CD14-positive monocyte (primary cell): Measurements from ENCODE around the gene RDH12. TPM values are rescaled to one million over a fixed set of nuclear protein-coding genes. Genes with fewer than 3 reads are reported as not detected.

ENCODE experiments used
- DNase-seq, 3 donors: peaks; one replicate each; pipeline ENCODE4 v3.0.0-alpha.2; 2011 to 2022
- H2AFZ ChIP-seq: 2 replicates; pipeline ENCODE4 v1.6.0; 2012; ENCODE audit warnings: mild to moderate bottlenecking, low read depth, low read length, inconsistent platforms; ENCODE audit not compliant: insufficient read depth, poor library complexity, severe bottlenecking
- H3K27ac ChIP-seq, 2 donors: 1 replicate in 1 of 2; 2 replicates in 1 of 2; pipeline ENCODE4 v1.5.1; 2012 to 2013; ENCODE audit warnings: low read length in 2 of 2, control low read depth in 1 of 2, inconsistent platforms in 1 of 2, low read depth in 1 of 2, mild to moderate bottlenecking in 1 of 2
- H3K27me3 ChIP-seq, 2 donors: one replicate each; pipeline versions ENCODE4 v1.6.0 to v1.6.1; 2011 to 2013; ENCODE audit warnings: low read length in 2 of 2; ENCODE audit not compliant: control insufficient read depth in 2 of 2, insufficient read depth in 2 of 2
- H3K36me3 ChIP-seq, 2 donors: replicated peaks in 1 of 2; 1 replicate in 1 of 2; 2 replicates in 1 of 2; pipeline versions ENCODE4 v1.5.1 to v1.6.1; 2012 to 2013; ENCODE audit warnings: low read length in 2 of 2, control low read depth in 1 of 2, inconsistent platforms in 1 of 2, mild to moderate bottlenecking in 1 of 2; ENCODE audit not compliant: insufficient read depth in 2 of 2, control insufficient read depth in 1 of 2
- H3K4me1 ChIP-seq, 2 donors: 1 replicate in 1 of 2; 2 replicates in 1 of 2; pipeline versions ENCODE4 v1.5.1 to v1.6.1; 2012 to 2013; ENCODE audit warnings: low read length in 2 of 2, control low read depth in 1 of 2, inconsistent platforms in 1 of 2, mild to moderate bottlenecking in 1 of 2, moderate library complexity in 1 of 2; ENCODE audit not compliant: insufficient read depth in 2 of 2, control insufficient read depth in 1 of 2
- H3K4me2 ChIP-seq: replicated peaks from 2 replicates; pipeline ENCODE3; 2012; ENCODE audit warnings: low read length, moderate library complexity, mild to moderate bottlenecking; ENCODE audit not compliant: poor library complexity, severe bottlenecking; ENCODE audit errors: extremely low read depth
- H3K4me3 ChIP-seq, 3 experiments: fragments of 200-600 bp in 1 of 3; sonication (generic) in 1 of 3; replicated peaks in 1 of 3; 1 replicate in 2 of 3; 2 replicates in 1 of 3; pipeline ENCODE4 v1.5.1; 2011 to 2013; ENCODE audit warnings: low read length in 3 of 3, mild to moderate bottlenecking in 3 of 3, control low read depth in 2 of 3, low read depth in 2 of 3, inconsistent platforms in 1 of 3, moderate library complexity in 1 of 3
- H3K79me2 ChIP-seq: 2 replicates; pipeline ENCODE4 v1.6.0; 2012; ENCODE audit warnings: mild to moderate bottlenecking, control low read depth, inconsistent platforms, low read length, moderate library complexity; ENCODE audit not compliant: insufficient read depth
- H3K9ac ChIP-seq: 2 replicates; pipeline ENCODE4 v1.6.0; 2017; ENCODE audit warnings: low read length, mild to moderate bottlenecking; ENCODE audit not compliant: insufficient read depth, poor library complexity, severe bottlenecking
- H3K9me3 ChIP-seq, 2 donors: replicated peaks in 1 of 2; 1 replicate in 1 of 2; 2 replicates in 1 of 2; pipeline versions ENCODE4 v1.5.1 to v1.6.1; 2012 to 2013; ENCODE audit warnings: low read length in 2 of 2, control low read depth in 1 of 2; ENCODE audit not compliant: control insufficient read depth in 1 of 2, insufficient read depth in 1 of 2
- H4K20me1 ChIP-seq: 2 replicates; pipeline ENCODE4 v1.6.0; 2012; ENCODE audit warnings: mild to moderate bottlenecking, low read length, control low read depth, moderate library complexity; ENCODE audit not compliant: insufficient read depth
- H3K27ac Mint-ChIP-seq, 7 donors: one replicate each; pipeline ENCODE4 v1.8.0; 2020; ENCODE audit warnings: mild to moderate bottlenecking in 7 of 7, mixed read lengths in 7 of 7, moderate library complexity in 6 of 7, inconsistent platforms in 2 of 7
- H3K27me3 Mint-ChIP-seq, 3 donors: one replicate each; pipeline ENCODE4 v1.8.0; 2021 to 2022; ENCODE audit warnings: low read depth in 3 of 3, mild to moderate bottlenecking in 3 of 3, mixed read lengths in 3 of 3, moderate library complexity in 3 of 3, inconsistent platforms in 1 of 3
- H3K36me3 Mint-ChIP-seq, 2 donors: one replicate each; pipeline ENCODE4 v1.8.0; 2020; ENCODE audit warnings: mixed read lengths in 2 of 2, inconsistent platforms in 1 of 2, mild to moderate bottlenecking in 1 of 2
- H3K4me1 Mint-ChIP-seq: one replicate; pipeline ENCODE4 v1.8.0; 2020; ENCODE audit warnings: mild to moderate bottlenecking, mixed read lengths
- H3K4me3 Mint-ChIP-seq, 2 donors: one replicate each; pipeline ENCODE4 v1.8.0; 2020; ENCODE audit warnings: mild to moderate bottlenecking in 2 of 2, mixed read lengths in 2 of 2, moderate library complexity in 1 of 2
- H3K9me3 Mint-ChIP-seq, 7 donors: one replicate each; pipeline ENCODE4 v1.8.0; 2020 to 2022; ENCODE audit warnings: mixed read lengths in 7 of 7, mild to moderate bottlenecking in 6 of 7, moderate library complexity in 6 of 7, inconsistent platforms in 2 of 7
- CTCF ChIP-seq: fragments of 200-600 bp; IDR thresholded peaks from one replicate; pipeline ENCODE4 v1.8.0; 2022; ENCODE audit warnings: antibody characterized with exemption, mild to moderate bottlenecking
- WGBS: methylation state at CpG from one replicate; pipeline ENCODE4 v1.1.5; 2013; ENCODE audit warnings: missing lambda C conversion rate; ENCODE audit not compliant: insufficient coverage; 5-methylcytosine and 5-hydroxymethylcytosine counted together
- intact Hi-C, 2 donors: fragments of 100-400 bp; cut with micrococcal nuclease; formaldehyde crosslinking; loops; one replicate each; pipeline versions ENCODE4 v1.15.0 to v1.15.1; 2023
- polyA plus RNA-seq, 3 donors: library from polyadenylated mRNA; depleted of rRNA in 1 of 3; unstranded in 2 of 3; stranded (reverse) in 1 of 3; fragments of 300-500 nt in 2 of 3; fragments of >200 nt in 1 of 3; fragmentation: Illumina TruSeq in 2 of 3; gene quantifications; 1 replicate in 2 of 3; 2 replicates in 1 of 3; pipeline ENCODE4 v1.2.3, GENCODE V29; 2012 to 2021

Gene RDH12
- polyA plus RNA-seq, 3 donors = 0.17 TPM; not detected in 2

- no peak for DNase-seq
- peaks cover 32 to 36% of the 10 kb centered on the region in 2 donors for H3K36me3 Mint-ChIP-seq
- Histone ChIP-seq H3K27me3 (no peaks in the 10 kb centered on the region), H3K4me3 (no peak overlapping the region), H3K4me2 (no peak overlapping the region), H3K36me3 (peaks cover 20 to 31% of the 10 kb centered on the region in 2 donors), H4K20me1 (no peaks in the 10 kb centered on the region), H3K79me2 (no peaks in the 10 kb centered on the region), H3K27ac (no peak overlapping the region), H3K9ac (no peak overlapping the region), H3K4me1 (no peaks in the 10 kb centered on the region), H3K9me3 (no peaks in the 10 kb centered on the region), H2AFZ (no peak overlapping the region)
- no peak overlapping the region for H3K27ac Mint-ChIP-seq
- 100% methylated on average over 1 of the region's 2 CpGs for whole genome bisulfite sequencing
- peaks cover 0 to 2% (median 1%) of the 10 kb centered on the region in 3 donors for H3K27me3 Mint-ChIP-seq
- no peak for TF ChIP-seq CTCF
- peaks cover 0 to 1% (median 0%) of the 10 kb centered on the region in 7 donors for H3K9me3 Mint-ChIP-seq
- intact Hi-C loops = no loop called here
- H3K4me3 Mint-ChIP-seq = no peak overlapping the region
- H3K4me1 Mint-ChIP-seq = peaks cover 3% of the 10 kb centered on the region
Observed at GRCh38 chr14:67744046-67744445, 42.4 kb downstream of the RDH12 start.

GRCh38 chr14:67746927-67747326, 45.2 kb downstream of the RDH12 start:
- H3K4me1 Mint-ChIP-seq = no peaks in the 10 kb centered on the region
- Histone ChIP-seq H3K36me3 (peaks cover 47 to 60% of the 10 kb centered on the region in 2 donors), H3K9ac (no peak overlapping the region), H3K27ac (no peak overlapping the region), H3K4me3 (no peak overlapping the region), H2AFZ (no peak overlapping the region), H3K9me3 (no peaks in the 10 kb centered on the region), H3K79me2 (no peaks in the 10 kb centered on the region), H3K4me1 (no peaks in the 10 kb centered on the region), H3K27me3 (no peaks in the 10 kb centered on the region), H4K20me1 (no peaks in the 10 kb centered on the region), H3K4me2 (no peak overlapping the region)
- peaks cover 0 to 1% (median 0%) of the 10 kb centered on the region in 7 donors for H3K9me3 Mint-ChIP-seq
- 100% methylated on average over 1 of the region's 1 CpG for WGBS
- H3K36me3 Mint-ChIP-seq = peaks cover 60 to 65% of the 10 kb centered on the region in 2 donors
- H3K27me3 Mint-ChIP-seq = peaks cover 0 to 2% (median 1%) of the 10 kb centered on the region in 3 donors
- no peak overlapping the region for H3K4me3 Mint-ChIP-seq
- intact Hi-C loops = no loop called here
- no peak for TF ChIP-seq CTCF
- no peak for DNase-seq
- H3K27ac Mint-ChIP-seq = peak overlapping the region in 2 of 7 donors; percentile 5 to 13
